HCT116 (cell line): Measurements from ENCODE around the gene SSNA1. TPM values are rescaled to one million over a fixed set of nuclear protein-coding genes. Genes with fewer than 3 reads are reported as not detected.

Experiments used
- ATAC-seq: fragments of 200-7000 bp; cut with Tn5 transposase; 2 replicates; pipeline ENCODE4 v1.9.1; 2020; ENCODE audit warnings: mild to moderate bottlenecking, moderate library complexity
- BruUV-seq: library from RNA; stranded (reverse); fragments of 400-500 nt; replicated peaks from 2 replicates; lab custom pipeline; 2021; lab: Mats Ljungman, UMichigan
- CTCF ChIA-PET: fragments of 300-600 bp; sonication (Branson Sonifier 250); formaldehyde crosslinking; loops from one replicate; lab custom pipeline; 2021; ENCODE audit warnings: antibody characterized with exemption; lab: Charles Lee
- POLR2A ChIA-PET: fragments of 300-600, 350-600 bp; sonication (Branson Sonifier 250); formaldehyde crosslinking; loops from one replicate; lab custom pipeline; 2021; ENCODE audit warnings: antibody characterized with exemption; lab: Charles Lee
- RAD21 ChIA-PET, 2 experiments: fragments of 300-600 bp; sonication (Branson Sonifier 250); formaldehyde crosslinking; loops; one replicate each; lab custom pipeline; 2023; ENCODE audit warnings: low total read pairs in 2 of 2; ENCODE audit not compliant: uncharacterized antibody in 2 of 2, unreplicated experiment in 2 of 2, low non-redundant PET in 1 of 2; lab: Charles Lee
- DNase-seq: peaks from one replicate; pipeline ENCODE4 v3.0.0-alpha.2; 2010; ENCODE audit warnings: low read depth, low spot score
- H2AFZ ChIP-seq: fragments of 200-600 bp; shearing (Covaris generic), sonication (generic); 2 replicates; pipeline ENCODE4 v1.6.1; 2017; ENCODE audit warnings: low read depth, mixed run types, mixed read lengths, antibody characterized with exemption, low read length; ENCODE audit not compliant: poor library complexity, severe bottlenecking
- H3K27ac ChIP-seq: 2 replicates; pipeline ENCODE4 v1.5.1; 2012; ENCODE audit warnings: low read depth, low read length
- H3K27me3 ChIP-seq: fragments of 200-600 bp; sonication (generic); 2 replicates; pipeline ENCODE4 v1.6.1; 2016; ENCODE audit warnings: mixed run types, low read length, mixed read lengths; ENCODE audit not compliant: insufficient read depth
- H3K36me3 ChIP-seq, 2 experiments: fragments of 200-500 bp in 1 of 2; fragments of 200-600 bp in 1 of 2; sonication (Bioruptor generic) in 1 of 2; sonication (generic) in 1 of 2; 2 replicates each; pipeline versions ENCODE4 v1.5.1 to v1.6.1; 2014 to 2016; ENCODE audit warnings: low read length in 2 of 2, inconsistent platforms in 1 of 2, mixed read lengths in 1 of 2, mixed run types in 1 of 2; ENCODE audit not compliant: insufficient read depth in 2 of 2, control insufficient read depth in 1 of 2
- H3K4me1 ChIP-seq, 2 experiments: fragments of 200-600 bp in 1 of 2; sonication (generic) in 1 of 2; 2 replicates each; pipeline versions ENCODE4 v1.5.1 to v1.6.1; 2012 to 2017; ENCODE audit warnings: low read length in 2 of 2, inconsistent platforms in 1 of 2, mild to moderate bottlenecking in 1 of 2, mixed read lengths in 1 of 2, mixed run types in 1 of 2, moderate library complexity in 1 of 2; ENCODE audit not compliant: insufficient read depth in 2 of 2, control insufficient read depth in 1 of 2
- H3K4me2 ChIP-seq: fragments of 200-600 bp; sonication (generic); 2 replicates; pipeline ENCODE4 v1.6.1; 2017; ENCODE audit warnings: mixed run types, low read length, mixed read lengths
- H3K4me3 ChIP-seq, 2 experiments: fragments of 200-600 bp in 1 of 2; sonication (generic) in 1 of 2; replicated peaks in 1 of 2; 2 replicates each; pipeline ENCODE4 v1.5.1; 2011 to 2016; ENCODE audit warnings: low read length in 2 of 2, control low read depth in 1 of 2, low read depth in 1 of 2, mild to moderate bottlenecking in 1 of 2, mixed read lengths in 1 of 2, mixed run types in 1 of 2
- H3K79me2 ChIP-seq: fragments of 200-600 bp; sonication (generic); 2 replicates; pipeline ENCODE4 v1.6.1; 2017; ENCODE audit warnings: mild to moderate bottlenecking, mixed run types, low read length, moderate library complexity, mixed read lengths; ENCODE audit not compliant: insufficient read depth
- H3K9ac ChIP-seq: fragments of 200-600 bp; sonication (generic); 2 replicates; pipeline ENCODE4 v1.6.1; 2016; ENCODE audit warnings: low read length, mixed read lengths
- H3K9me2 ChIP-seq: fragments of 200-600 bp; sonication (generic), shearing (Covaris generic); 2 replicates; pipeline ENCODE4 v1.6.1; 2017; ENCODE audit warnings: mixed run types, mild to moderate bottlenecking, moderate library complexity; ENCODE audit not compliant: insufficient read depth
- H3K9me3 ChIP-seq, 2 experiments: fragments of 200-500 bp in 1 of 2; fragments of 200-600 bp in 1 of 2; sonication (Bioruptor generic) in 1 of 2; sonication (generic) in 1 of 2; 2 replicates each; pipeline ENCODE4 v1.6.1; 2014 to 2017; ENCODE audit warnings: low read length in 2 of 2, mixed read lengths in 2 of 2, inconsistent platforms in 1 of 2, low read depth in 1 of 2, mild to moderate bottlenecking in 1 of 2, mixed run types in 1 of 2, moderate library complexity in 1 of 2; ENCODE audit not compliant: control insufficient read depth in 1 of 2, insufficient read depth in 1 of 2
- H4K20me1 ChIP-seq: fragments of 200-600 bp; sonication (generic), shearing (Covaris generic); 2 replicates; pipeline ENCODE4 v1.6.1; 2017; ENCODE audit warnings: mixed run types, mild to moderate bottlenecking, moderate library complexity; ENCODE audit not compliant: insufficient read depth
- CBX3 ChIP-seq: IDR thresholded peaks from 2 replicates; pipeline ENCODE4 v1.6.1; 2012; ENCODE audit warnings: low read depth
- CTCF ChIP-seq, 3 experiments: fragments of 200-600 bp in 1 of 3; sonication (generic) in 1 of 3; IDR thresholded peaks in 2 of 3; conservative IDR thresholded peaks in 1 of 3; 2 replicates each; pipeline ENCODE4 v1.5.1; 2012 to 2017; ENCODE audit warnings: low read depth in 2 of 3, low read length in 2 of 3, antibody characterized with exemption in 1 of 3, borderline replicate concordance in 1 of 3, control low read depth in 1 of 3, mild to moderate bottlenecking in 1 of 3, mixed read lengths in 1 of 3, mixed run types in 1 of 3, moderate library complexity in 1 of 3; ENCODE audit not compliant: insufficient read depth in 1 of 3
- ELF1 ChIP-seq: IDR thresholded peaks from 2 replicates; pipeline ENCODE4 v1.6.1; 2012; ENCODE audit warnings: low read depth, borderline replicate concordance
- EZH2 ChIP-seq: fragments of 200-600 bp; sonication (generic); IDR thresholded peaks from 2 replicates; pipeline ENCODE4 v1.6.1; 2017; ENCODE audit warnings: antibody characterized with exemption, mixed run types
- FOSL1 ChIP-seq: IDR thresholded peaks from 2 replicates; pipeline ENCODE4 v1.6.1; 2012; ENCODE audit warnings: low read depth
- JUND ChIP-seq: IDR thresholded peaks from 2 replicates; pipeline ENCODE4 v1.6.1; 2012
- POLR2A ChIP-seq: IDR thresholded peaks from 2 replicates; pipeline ENCODE4 v1.7.0; 2011; ENCODE audit warnings: borderline replicate concordance; ENCODE audit not compliant: insufficient read depth, insufficient read length; ENCODE audit errors: extremely low read depth
- POLR2AphosphoS5 ChIP-seq: IDR thresholded peaks from 2 replicates; pipeline ENCODE4 v1.6.1; 2011; ENCODE audit warnings: mild to moderate bottlenecking, low read depth, low read length, moderate library complexity
- REST ChIP-seq: IDR thresholded peaks from 2 replicates; pipeline ENCODE4 v1.6.1; 2012; ENCODE audit warnings: low read depth
- SRF ChIP-seq: IDR thresholded peaks from 2 replicates; pipeline ENCODE4 v1.6.1; 2012; ENCODE audit warnings: low read depth
- YY1 ChIP-seq: IDR thresholded peaks from 2 replicates; pipeline ENCODE4 v1.6.1; 2011; ENCODE audit warnings: low read length, low read depth, moderate library complexity, mild to moderate bottlenecking; ENCODE audit not compliant: insufficient replicate concordance; ENCODE audit errors: extremely low read depth
- ZNF274 ChIP-seq: fragments of 200-500 bp; sonication (Bioruptor generic); IDR thresholded peaks from 2 replicates; pipeline ENCODE4 v1.6.1; 2014; ENCODE audit warnings: mild to moderate bottlenecking, low read depth, low read length, inconsistent platforms
- intact Hi-C: fragments of 100-400 bp; cut with micrococcal nuclease; formaldehyde crosslinking; loops from 2 replicates; pipeline ENCODE4 v1.10.0; 2022
- total RNA-seq: library from RNA; stranded (reverse); gene quantifications from one replicate; pipeline ENCODE4 v1.2.1, GENCODE V29; 2021; ENCODE audit not compliant: unreplicated experiment
- TF ChIP-seq, protein P1 (sequence below): IDR thresholded peaks from 2 replicates; pipeline ENCODE4 v1.6.1; 2012

The SSNA1 gene
- total RNA-seq, 1 experiment from 2014 or later = 84.7 TPM

DNA sequence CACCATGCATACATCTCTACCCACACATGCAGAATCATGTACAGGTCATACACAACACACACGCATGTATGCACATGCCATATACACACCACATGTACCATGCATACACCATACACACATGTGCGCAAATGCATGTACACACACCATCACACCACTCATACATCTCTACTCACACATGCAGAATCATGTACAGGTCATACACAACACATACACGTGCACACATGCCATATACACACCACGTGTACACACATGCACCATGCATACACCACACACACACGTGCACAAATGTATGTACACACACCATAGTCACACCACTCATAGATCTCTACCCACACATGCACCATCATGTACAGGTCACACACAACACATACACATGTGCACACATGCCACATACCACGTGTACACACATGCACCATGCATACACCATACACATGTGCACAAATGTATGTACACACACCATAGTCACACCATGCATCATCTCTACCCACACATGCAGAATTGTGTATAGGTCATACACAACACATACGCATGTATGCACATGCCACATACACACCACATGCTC lies 35.6 kb upstream of the SSNA1 start:
- no peaks in the 10 kb centered on the region for H3K36me3 ChIP-seq
- no peak overlapping the region for H3K9ac ChIP-seq
- no peak overlapping the region for H3K27ac ChIP-seq
- DNase-seq (no peak), ATAC-seq (no peak)
- H3K27me3 ChIP-seq = no peaks in the 10 kb centered on the region
- intact Hi-C loops = no loop called here
- H3K4me2 ChIP-seq = no peak overlapping the region
- no peaks in the 10 kb centered on the region for H3K9me2 ChIP-seq
- no peak overlapping the region for H3K4me3 ChIP-seq
- POLR2A ChIA-PET = no interaction called here
- peaks cover 12 to 33% of the 10 kb centered on the region in 2 experiments for H3K4me1 ChIP-seq
- no peaks in the 10 kb centered on the region for H3K79me2 ChIP-seq
- BruUV-seq = no TSS peak
- H2AFZ ChIP-seq = no peak overlapping the region
- RAD21 ChIA-PET = no interaction called here
- H3K9me3 ChIP-seq = no peaks in the 10 kb centered on the region; a peak in 1 of 4 replicates
- TF ChIP-seq FOSL1 = no peak
- TF ChIP-seq CTCF (IDR thresholded peaks at IDR 0.05 in 2 of 3, conservative IDR thresholded peaks at IDR 0.05 in 1 of 3; ENCODE audit: borderline replicate concordance in 1 of 3, insufficient read depth in 1 of 3, low read depth in 2 of 3, low read length in 2 of 3) = no peak
- no peak for TF ChIP-seq JUND
- TF ChIP-seq, protein P1, sequence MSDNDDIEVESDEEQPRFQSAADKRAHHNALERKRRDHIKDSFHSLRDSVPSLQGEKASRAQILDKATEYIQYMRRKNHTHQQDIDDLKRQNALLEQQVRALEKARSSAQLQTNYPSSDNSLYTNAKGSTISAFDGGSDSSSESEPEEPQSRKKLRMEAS = no peak
- no peak for TF ChIP-seq ZNF274
- no peak for TF ChIP-seq REST
- TF ChIP-seq YY1 = no peak
- TF ChIP-seq EZH2 = no peak
- TF ChIP-seq CBX3 = no peak
- TF ChIP-seq POLR2AphosphoS5 = no peak
- no peak for TF ChIP-seq SRF
- no peak for TF ChIP-seq ELF1
- TF ChIP-seq POLR2A = no peak
- CTCF ChIA-PET = interaction anchor here (2.7 kb wide), 1 partner anchor 10 kb away, joined by 15 read pairs; no protein-coding TSS in a partner anchor
- H4K20me1 ChIP-seq = no peaks in the 10 kb centered on the region
